Hematopoietic multipotent progenitor cell treated with erythropoietin and hydrocortisone succinate and interleukin-3 and kit ligand, for 15 days (in vitro differentiated cells): ENCODE data around the gene TMTC2.

Source experiments
- DNase-seq: peaks from one replicate; pipeline ENCODE4 v3.0.0-alpha.2; 2015; ENCODE audit warnings: low spot score

The TMTC2 gene

GRCh38 chr12:83016991-83017390 is 330.3 kb downstream of the TMTC2 start:
- DNase-seq: no peak

- DNase-seq: no peak
Measured at GRCh38 chr12:83018088-83018487, 331.4 kb downstream of the TMTC2 start.

DNA sequence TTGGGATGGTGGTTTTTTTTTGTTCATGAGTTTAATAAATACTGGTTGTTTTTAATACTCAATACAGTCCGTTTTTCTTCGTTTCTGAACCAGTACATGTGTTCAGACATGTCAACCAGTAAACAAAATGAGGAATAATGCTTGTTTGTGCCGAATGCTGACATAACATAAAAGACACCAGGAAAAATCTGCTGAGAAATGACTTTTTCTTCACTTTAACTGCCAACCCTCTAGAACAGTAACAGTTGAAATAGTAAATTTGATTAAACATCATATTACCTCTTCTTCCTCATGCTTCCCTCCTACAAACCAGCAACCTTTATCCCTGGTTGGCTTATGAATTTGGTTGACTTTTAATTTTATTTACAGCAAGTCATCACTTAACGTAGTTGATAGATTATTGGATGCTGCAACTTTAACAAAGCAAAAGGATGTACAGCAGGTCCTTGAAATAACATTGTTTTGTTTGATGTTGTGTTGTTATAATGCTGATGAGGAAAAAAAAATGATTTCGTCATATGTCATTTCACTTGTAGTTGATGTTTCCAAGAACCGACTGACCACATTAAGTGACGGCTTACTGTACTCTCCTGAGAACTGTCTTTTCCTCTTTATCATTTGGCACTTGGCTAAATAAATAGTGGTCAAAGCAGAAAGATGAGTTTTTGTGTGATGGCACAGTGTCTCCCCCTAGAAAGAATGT is 340.5 kb downstream of the TMTC2 start:
- DNase-seq: no peak

GRCh38 chr12:83031196-83031595 is 344.5 kb downstream of the TMTC2 start:
- DNase-seq: no peak

DNA sequence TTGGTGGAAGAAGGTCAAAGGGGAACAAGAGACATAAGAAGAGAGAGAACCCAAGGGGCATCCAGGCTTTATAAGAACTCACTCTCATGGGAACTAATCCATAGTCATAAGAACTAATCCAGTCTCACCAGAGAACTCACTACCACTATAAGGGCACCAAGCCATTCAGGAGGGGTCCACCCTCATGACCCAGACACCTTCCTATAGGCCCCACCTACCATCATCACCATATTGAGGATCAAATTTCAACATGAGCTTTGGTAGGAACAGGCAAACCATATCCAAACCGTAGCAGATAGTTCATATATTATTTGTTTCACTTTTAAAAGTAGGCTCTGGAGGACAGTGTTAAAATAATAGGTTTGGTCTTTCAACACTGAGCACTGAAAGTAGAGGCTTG is 350.1 kb downstream of the TMTC2 start:
- no peak for DNase-seq

- DNase-seq: no peak
Measured at GRCh38 chr12:83039413-83039812, 352.7 kb downstream of the TMTC2 start.

DNA sequence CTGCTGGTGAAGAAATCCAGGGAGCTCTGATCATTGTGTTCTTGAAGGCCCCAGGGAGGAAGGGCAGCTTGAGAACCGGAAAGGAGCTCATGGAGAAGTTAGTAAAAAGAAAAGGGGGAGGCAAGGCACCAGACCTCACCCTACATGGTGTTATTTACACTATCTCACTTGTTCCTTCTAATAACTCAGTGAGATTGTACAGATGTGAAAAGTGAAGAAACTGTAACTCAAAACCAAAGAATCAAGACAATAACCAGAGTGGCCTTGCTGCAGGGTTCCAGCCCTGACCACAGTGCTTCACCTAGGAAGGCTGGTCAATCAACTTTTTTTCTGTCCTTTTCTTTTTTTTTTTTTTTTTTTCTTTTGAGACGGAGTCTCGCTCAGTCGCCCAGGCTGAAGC is 353.6 kb downstream of the TMTC2 start:
- no peak for DNase-seq

GRCh38 chr12:83040991-83041390 is 354.3 kb downstream of the TMTC2 start:
- no peak for DNase-seq

GRCh38 chr12:83042441-83043200 is 355.9 kb downstream of the TMTC2 start:
- no peak for DNase-seq

DNA sequence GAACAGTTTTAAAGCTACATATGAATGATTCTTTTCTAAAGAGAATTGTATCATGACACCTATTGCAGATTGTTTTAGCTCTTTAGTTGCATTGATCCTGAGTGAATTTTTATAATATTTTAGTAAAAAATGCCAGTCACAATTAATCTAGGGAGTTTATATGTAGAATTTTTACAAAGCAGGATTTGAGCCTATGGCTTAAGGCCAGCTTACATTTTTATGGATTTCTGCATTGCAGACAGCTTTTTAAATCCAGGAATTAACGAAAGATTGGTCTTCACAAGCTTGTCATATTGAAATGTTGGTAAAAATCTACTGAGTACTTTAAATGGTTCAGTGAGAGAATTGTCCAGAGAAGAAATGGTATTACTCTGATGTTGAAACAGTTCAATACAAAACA is 358.0 kb downstream of the TMTC2 start:
- no peak for DNase-seq

GRCh38 chr12:83046019-83046418 is 359.3 kb downstream of the TMTC2 start:
- no peak for DNase-seq

GRCh38 chr12:83049306-83049705 is 362.6 kb downstream of the TMTC2 start:
- DNase-seq: no peak

DNA sequence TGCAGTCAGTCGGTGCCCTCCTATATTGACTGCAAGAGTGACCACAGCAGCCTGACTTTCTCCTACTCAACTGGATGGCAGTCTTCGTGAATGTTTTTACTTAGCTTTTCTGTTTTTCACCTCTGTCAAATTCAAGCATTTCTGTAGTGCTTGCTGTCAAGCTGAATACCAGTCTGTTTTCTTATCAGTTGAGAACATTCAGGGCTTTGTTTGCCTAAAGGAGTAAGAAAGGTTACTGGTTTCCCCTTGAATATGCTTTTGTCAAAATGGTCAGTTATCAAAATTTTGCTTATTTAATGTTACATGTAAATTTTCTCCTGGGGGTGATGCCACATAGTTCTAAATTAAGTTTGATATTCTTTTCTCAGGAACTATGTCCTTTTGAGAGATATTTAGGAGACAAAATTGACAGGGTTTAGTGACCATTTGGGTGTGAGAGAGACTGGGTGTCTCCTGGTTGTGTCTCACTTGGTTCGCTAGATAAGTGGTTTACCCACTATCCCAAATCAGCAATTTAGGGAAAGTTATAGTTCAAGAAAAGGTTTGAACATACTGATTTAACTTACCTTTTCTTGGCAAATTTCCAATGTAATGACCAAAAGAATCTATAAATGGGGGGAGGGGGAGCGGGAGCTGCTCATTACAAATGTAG is 366.3 kb downstream of the TMTC2 start:
- no peak for DNase-seq

- DNase-seq: no peak
Measured at GRCh38 chr12:83057436-83057835, 370.7 kb downstream of the TMTC2 start.

DNA sequence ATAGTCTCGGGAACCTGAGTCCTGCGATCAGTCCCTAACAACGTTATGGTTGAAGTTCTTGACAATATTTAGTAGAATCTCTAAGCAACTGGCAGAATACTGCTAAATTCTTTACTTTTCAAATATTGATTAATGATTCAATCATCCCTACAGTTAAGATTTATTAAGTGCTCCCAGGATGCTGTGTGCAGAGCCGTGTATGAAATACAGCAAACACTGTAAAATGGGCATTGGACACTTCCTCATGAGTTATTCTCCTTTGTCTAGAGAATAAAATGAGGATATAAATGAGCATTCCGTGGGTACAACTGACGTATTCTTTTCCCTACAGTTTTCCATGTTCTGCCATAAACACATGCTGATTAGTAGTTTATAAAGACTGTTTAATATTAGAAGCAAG is 372.4 kb downstream of the TMTC2 start:
- DNase-seq: no peak

GRCh38 chr12:83065562-83065961 is 378.9 kb downstream of the TMTC2 start:
- DNase-seq: no peak

GRCh38 chr12:83067981-83068380 is 381.3 kb downstream of the TMTC2 start:
- no peak for DNase-seq

DNA sequence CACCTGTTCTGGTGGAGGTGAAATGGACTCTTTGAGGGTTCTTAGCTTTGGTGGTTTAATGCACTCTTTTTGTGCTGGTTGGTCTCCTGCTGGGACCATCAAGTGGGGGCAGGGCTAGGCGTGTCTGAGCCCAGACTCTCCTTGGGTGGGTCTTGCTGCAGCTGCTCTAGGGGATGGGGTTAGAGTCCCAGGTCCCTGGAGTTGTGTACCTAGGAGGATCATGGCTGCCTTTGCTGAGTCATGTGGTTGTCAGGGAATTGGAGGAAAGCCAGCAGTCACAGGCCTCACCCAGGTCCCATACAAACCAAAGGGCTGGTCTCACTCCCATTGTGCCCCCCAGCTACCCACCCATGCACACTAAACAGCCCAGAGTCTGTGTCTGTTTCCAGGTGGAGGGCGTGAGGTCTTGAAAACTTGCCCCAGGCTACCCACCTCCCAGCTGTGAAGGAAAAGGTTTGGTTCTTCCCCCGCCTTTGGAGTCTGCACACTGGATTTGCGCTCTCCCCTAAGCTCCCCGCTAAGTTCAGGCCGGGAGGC is 387.7 kb downstream of the TMTC2 start:
- DNase-seq: no peak

- no peak for DNase-seq
Measured at GRCh38 chr12:83075471-83075870, 388.8 kb downstream of the TMTC2 start.

GRCh38 chr12:83077041-83077440 is 390.3 kb downstream of the TMTC2 start:
- no peak for DNase-seq

GRCh38 chr12:83082690-83083276 is 396.1 kb downstream of the TMTC2 start:
- DNase-seq: no peak

- no peak for DNase-seq
Measured at GRCh38 chr12:83083616-83084015, 396.9 kb downstream of the TMTC2 start.
